Sigmoid colon (tissue), 7 donors: ENCODE measurements around the gene SSC5D. TPM values are rescaled to one million over a fixed set of nuclear protein-coding genes. Genes with fewer than 3 reads are reported as not detected.

Source experiments
- DNase-seq: peaks from one replicate; pipeline ENCODE4 v3.0.0-alpha.2; 2019
- H3K27ac ChIP-seq, 4 donors: fragments of 200-600 bp; sonication (generic); one replicate each; pipeline ENCODE4 v1.5.1; 2016 to 2019; ENCODE audit warnings: mild to moderate bottlenecking in 1 of 4
- H3K27me3 ChIP-seq, 3 donors: fragments of 200-600 bp; sonication (generic); one replicate each; pipeline ENCODE4 v1.5.1; 2019; ENCODE audit warnings: mild to moderate bottlenecking in 1 of 3
- H3K36me3 ChIP-seq, 4 donors: fragments of 200-600 bp; sonication (generic); one replicate each; pipeline ENCODE4 v1.5.1; 2016 to 2019
- H3K4me1 ChIP-seq, 4 donors: fragments of 200-600 bp; sonication (generic); one replicate each; pipeline ENCODE4 v1.5.1; 2017 to 2019
- H3K4me3 ChIP-seq, 4 donors: fragments of 200-600 bp; sonication (generic); one replicate each; pipeline ENCODE4 v1.5.1; 2017 to 2019; ENCODE audit warnings: mild to moderate bottlenecking in 2 of 4, moderate library complexity in 1 of 4
- H3K9me3 ChIP-seq, 4 donors: fragments of 200-600 bp in 3 of 4; sonication (generic) in 3 of 4; one replicate each; pipeline versions ENCODE4 v1.5.1 to v1.6.1; 2013 to 2019
- CTCF ChIP-seq, 4 experiments: fragments of 450-650 bp in 3 of 4; fragments of 200-600 bp in 1 of 4; IDR thresholded peaks; one replicate each; pipeline ENCODE4 v1.5.1; 2016 to 2019; ENCODE audit warnings: antibody characterized with exemption in 4 of 4, mild to moderate bottlenecking in 3 of 4, moderate library complexity in 2 of 4
- EP300 ChIP-seq, 4 donors: sonication (generic); formaldehyde crosslinking; IDR thresholded peaks; one replicate each; pipeline ENCODE4 v1.6.1; 2017; ENCODE audit warnings: antibody characterized with exemption in 4 of 4
- POLR2A ChIP-seq, 2 donors: fragments of 450-650 bp; IDR thresholded peaks; one replicate each; pipeline ENCODE4 v1.6.1; 2016; ENCODE audit warnings: antibody characterized with exemption in 2 of 2, mild to moderate bottlenecking in 2 of 2, moderate library complexity in 2 of 2
- POLR2AphosphoS5 ChIP-seq, 4 donors: sonication (generic); formaldehyde crosslinking; IDR thresholded peaks; one replicate each; pipeline ENCODE4 v1.6.1; 2017; ENCODE audit warnings: antibody characterized with exemption in 4 of 4
- WGBS, 2 donors: extraction: QIAGEN DNeasy Blood & Tissue Kit; methylation state at CpG; one replicate each; pipeline ENCODE4 v1.1.7; 2013; 5-methylcytosine and 5-hydroxymethylcytosine counted together
- intact Hi-C: fragments of 100-400 bp; cut with DNase I; formaldehyde crosslinking; loops from one replicate; pipeline ENCODE4 v1.15.1; 2023
- polyA plus RNA-seq, 3 donors: library from polyadenylated mRNA; stranded (reverse); fragments of 200-250 nt; gene quantifications; one replicate each; pipeline ENCODE4 v1.2.3, GENCODE V29; 2013
- total RNA-seq, 4 donors: library from RNA; depleted of rRNA; stranded (reverse); fragments of >200 nt; gene quantifications; one replicate each; pipeline ENCODE4 v1.1.0, GENCODE V29; 2016
- donor health status: healthy with polysubstance abuse.
- donor health status: Bipolar disorder and iron deficiency.
- donor health status: healthy.

SSC5D gene
- total and polyA plus RNA-seq, 7 donors = 1.2 to 66.7 (median 14.4) TPM; not detected in 1

GRCh38 chr19:55489711-55490477, 1.7 kb downstream of the SSC5D start:
- Histone ChIP-seq H3K36me3 (no peaks in the 10 kb centered on the region), H3K4me3 (peak overlapping the region in 3 of 4 donors; percentile 40 to 48 (median 43)), H3K9me3 (no peaks in the 10 kb centered on the region), H3K4me1 (peaks cover 0 to 91% (median 91%) of the 10 kb centered on the region in 4 donors), H3K27ac (peak overlapping the region; percentile 94 to 99 (median 96)), H3K27me3 (no peaks in the 10 kb centered on the region)
- DNase-seq = peak; percentile 71
- 60 to 68% methylated on average over 21 of the region's 21 CpGs for WGBS, 2 donors
- intact Hi-C loops = loop anchor here (10.0 kb wide), 1 partner anchor 205 kb away; the partner anchor contains the start of genes BRSK1 and HSPBP1
- no peak for TF ChIP-seq CTCF (IDR thresholded peaks at IDR 0.05)
- no peak for TF ChIP-seq POLR2AphosphoS5 (IDR thresholded peaks at IDR 0.05)
- no peak for TF ChIP-seq POLR2A (IDR thresholded peaks at IDR 0.05)
- TF ChIP-seq EP300 (IDR thresholded peaks at IDR 0.05) = no peak

GRCh38 chr19:55490478-55491432, 2.5 kb downstream of the SSC5D start:
- WGBS, 2 donors = 75 to 80% methylated on average over 52 of the region's 52 CpGs
- Histone ChIP-seq H3K36me3 (no peaks in the 10 kb centered on the region), H3K4me1 (peaks cover 0 to 83% (median 82%) of the 10 kb centered on the region in 4 donors), H3K9me3 (no peaks in the 10 kb centered on the region), H3K4me3 (no peak overlapping the region), H3K27ac (peak overlapping the region; percentile 68 to 99 (median 94)), H3K27me3 (no peaks in the 10 kb centered on the region)
- TF ChIP-seq POLR2A (IDR thresholded peaks at IDR 0.05) = no peak
- no peak for TF ChIP-seq CTCF (IDR thresholded peaks at IDR 0.05)
- TF ChIP-seq POLR2AphosphoS5 (IDR thresholded peaks at IDR 0.05) = no peak
- TF ChIP-seq EP300 (IDR thresholded peaks at IDR 0.05) = no peak
- intact Hi-C loops = loop anchor here (10.0 kb wide), 1 partner anchor 206 kb away; the partner anchor contains the start of genes BRSK1 and HSPBP1
- peak; percentile 74 for DNase-seq

DNA sequence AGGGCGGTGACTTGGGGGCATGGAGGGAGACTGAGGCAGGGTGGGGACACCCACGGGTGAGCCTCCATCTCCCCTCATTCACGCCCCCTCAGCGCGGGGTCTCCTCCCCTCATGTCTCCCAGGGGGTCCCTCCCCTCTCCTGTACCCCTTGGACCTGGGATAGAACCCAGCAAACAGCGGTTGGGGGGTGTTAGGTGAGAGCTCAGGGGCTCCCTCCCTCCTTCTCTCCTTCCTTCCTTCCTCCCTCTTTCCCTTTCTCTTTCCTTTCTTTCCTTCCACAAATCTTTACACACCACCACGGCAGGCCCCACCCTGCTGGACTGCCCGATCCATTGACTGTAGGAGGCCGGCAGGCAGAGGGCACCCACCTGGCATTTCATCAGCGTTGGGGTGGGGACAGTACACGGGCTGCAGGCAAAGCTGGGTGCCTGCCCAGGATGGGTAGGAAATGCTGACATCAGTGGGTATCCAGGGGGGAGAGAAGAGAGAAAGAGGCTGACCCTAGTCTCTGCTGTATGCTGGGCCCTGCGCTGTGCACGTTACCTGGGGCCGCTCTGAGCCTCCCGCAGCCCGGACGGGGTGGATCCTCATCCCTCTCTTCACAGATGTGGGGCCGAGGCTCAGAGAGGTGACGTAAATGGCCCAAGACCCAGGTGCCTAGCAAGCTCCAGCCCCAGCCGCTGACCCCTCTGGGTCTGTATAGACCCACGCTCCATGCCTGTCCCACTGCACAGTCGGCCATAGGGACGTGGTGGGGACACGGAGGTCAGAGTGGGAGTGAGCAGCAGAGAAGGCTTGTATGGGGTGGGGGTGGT, 3.5 kb downstream of the SSC5D start:
- Histone ChIP-seq H3K4me3 (no peak overlapping the region), H3K4me1 (peaks cover 0 to 73% (median 73%) of the 10 kb centered on the region in 4 donors), H3K27ac (peak overlapping the region; percentile 68 to 99 (median 94)), H3K27me3 (no peaks in the 10 kb centered on the region), H3K9me3 (no peaks in the 10 kb centered on the region), H3K36me3 (peaks cover 0 to 9% (median 0%) of the 10 kb centered on the region in 4 donors)
- 50 to 73% methylated on average over 24 of the region's 24 CpGs for WGBS, 2 donors
- peak; percentile 80 for DNase-seq
- no peak for TF ChIP-seq EP300 (IDR thresholded peaks at IDR 0.05)
- intact Hi-C loops = loop anchor here (10.0 kb wide), 1 partner anchor 207 kb away; the partner anchor contains the start of genes BRSK1 and HSPBP1

DNA sequence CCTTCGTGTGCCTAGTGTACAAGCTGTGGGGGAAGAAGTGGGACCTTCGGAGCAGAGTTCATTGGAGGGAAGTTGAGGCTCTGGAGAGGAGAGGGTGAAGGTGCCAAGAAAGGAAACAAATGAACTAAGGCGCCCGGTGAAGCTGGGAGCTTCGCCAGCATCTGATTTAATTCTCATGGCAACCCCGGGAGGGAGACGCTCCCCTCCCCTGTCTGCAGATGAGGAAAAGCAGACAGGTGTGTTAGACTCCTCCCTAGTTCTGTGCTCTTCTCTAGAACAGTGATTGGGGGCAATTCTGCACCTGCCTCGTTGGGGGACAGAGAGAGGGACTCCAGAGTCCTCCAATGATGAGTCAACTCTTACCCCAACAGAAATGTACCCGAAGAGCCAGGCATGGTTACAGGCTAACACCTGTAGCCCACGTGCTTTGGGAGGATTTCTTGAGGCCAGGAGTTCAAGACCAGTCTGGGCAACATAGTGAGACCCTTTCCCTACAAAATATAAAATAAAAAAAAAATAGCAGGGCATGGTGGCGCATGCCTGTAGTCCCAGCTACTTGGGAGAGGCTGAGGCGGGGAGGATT, 4.2 kb downstream of the SSC5D start:
- no peaks in the 10 kb centered on the region for H3K9me3 ChIP-seq
- no peaks in the 10 kb centered on the region for H3K27me3 ChIP-seq
- H3K4me3 ChIP-seq = no peak overlapping the region
- no peak for TF ChIP-seq CTCF (IDR thresholded peaks at IDR 0.05)
- TF ChIP-seq POLR2AphosphoS5 (IDR thresholded peaks at IDR 0.05) = peak in 2 of 4 donors; percentile 13 to 46
- no peak for DNase-seq
- peak overlapping the region; percentile 68 to 99 (median 94) for H3K27ac ChIP-seq
- H3K36me3 ChIP-seq = peaks cover 0 to 10% (median 2%) of the 10 kb centered on the region in 4 donors
- intact Hi-C loops = loop anchor here (10.0 kb wide), 1 partner anchor 208 kb away; the partner anchor contains the start of genes BRSK1 and HSPBP1
- H3K4me1 ChIP-seq = peaks cover 0 to 66% (median 66%) of the 10 kb centered on the region in 4 donors
- 23 to 52% methylated on average over 12 of the region's 12 CpGs for WGBS, 2 donors
